BJ (cell line): ENCODE results near the gene CST5. TPM values are rescaled to one million over a fixed set of nuclear protein-coding genes. Genes with fewer than 3 reads are reported as not detected.
A peak's percentile ranks its signal among the peaks of the same experiment; 100 is the strongest.

Source experiments
- CTCF ChIA-PET: fragments of 350-600 bp; formaldehyde crosslinking; extraction: SDS; loops from one replicate; lab custom pipeline; 2021; ENCODE audit warnings: antibody characterized with exemption, inconsistent platforms; lab: Yijun Ruan, JAX
- POLR2A ChIA-PET: fragments of 300-600 bp; sonication (Branson Sonifier 250); formaldehyde crosslinking; extraction: SDS; loops from one replicate; lab custom pipeline; 2021; ENCODE audit warnings: antibody characterized with exemption; lab: Charles Lee
- DNase-seq: peaks from one replicate; pipeline ENCODE4 v3.0.0-alpha.2; 2011; ENCODE audit warnings: low read depth
- H3K27me3 ChIP-seq: 2 replicates; pipeline ENCODE4 v1.6.0; 2011; ENCODE audit warnings: low read length; ENCODE audit not compliant: control insufficient read depth, insufficient read depth
- H3K36me3 ChIP-seq: 2 replicates; pipeline ENCODE4 v1.5.1; 2011; ENCODE audit warnings: low read length; ENCODE audit not compliant: control insufficient read depth, insufficient read depth
- H3K4me3 ChIP-seq: 2 replicates; pipeline ENCODE4 v1.5.1; 2011; ENCODE audit warnings: low read depth, mild to moderate bottlenecking, control low read depth, low read length
- CTCF ChIP-seq: IDR thresholded peaks from 2 replicates; pipeline ENCODE4 v1.5.1; 2011; ENCODE audit warnings: low read depth, mild to moderate bottlenecking, control low read depth, inconsistent platforms, low read length, moderate library complexity; ENCODE audit not compliant: insufficient read depth
- polyA plus RNA-seq: library from polyadenylated mRNA; depleted of rRNA; stranded (reverse); fragments of >200 nt; gene quantifications from 2 replicates; pipeline ENCODE4 v1.2.3, GENCODE V29; 2011

Gene CST5
- polyA plus RNA-seq, 1 experiment: not detected

- Histone ChIP-seq H3K27me3 (peaks cover 2% of the 10 kb centered on the region), H3K4me3 (no peak overlapping the region), H3K36me3 (no peaks in the 10 kb centered on the region)
- DNase-seq: no peak
- ChIA-PET POLR2A (no interaction called here), CTCF (interaction anchor here (0.9 to 4.6 kb wide), 12 partner anchors 9 to 221 kb away, joined by 3 to 25 read pairs (median 4); no protein-coding TSS in a partner anchor)
- peak; percentile 83 for TF ChIP-seq CTCF
These were observed 10.2 kb upstream of the CST5 start for GRCh38 chr20:23889775-23890187.

GRCh38 chr20:23887856-23888255 lies 8.3 kb upstream of the CST5 start:
- no peak overlapping the region for H3K4me3 ChIP-seq
- ChIA-PET CTCF (interaction anchor here (0.8 to 4.6 kb wide), 5 partner anchors 51 to 219 kb away, joined by 3 to 25 read pairs (median 7); no protein-coding TSS in a partner anchor), POLR2A (no interaction called here)
- peaks cover 1% of the 10 kb centered on the region; the same call in 1 of the 2 replicates for H3K27me3 ChIP-seq
- no peak for TF ChIP-seq CTCF
- H3K36me3 ChIP-seq: no peaks in the 10 kb centered on the region
- DNase-seq: no peak

- CTCF ChIA-PET: no interaction called here
- Histone ChIP-seq H3K4me3 (no peak overlapping the region), H3K36me3 (no peaks in the 10 kb centered on the region), H3K27me3 (no peaks in the 10 kb centered on the region; the same call in 1 of the 2 replicates)
- DNase-seq: no peak
- POLR2A ChIA-PET: no interaction called here
- no peak for TF ChIP-seq CTCF
These were observed 5.2 kb upstream of the CST5 start for GRCh38 chr20:23884771-23885162.

- Histone ChIP-seq H3K27me3 (no peaks in the 10 kb centered on the region; the same call in 1 of the 2 replicates), H3K36me3 (no peaks in the 10 kb centered on the region), H3K4me3 (no peak overlapping the region)
- no peak for TF ChIP-seq CTCF
- POLR2A ChIA-PET: no interaction called here
- DNase-seq: no peak
- CTCF ChIA-PET: no interaction called here
These were observed 4.7 kb upstream of the CST5 start for GRCh38 chr20:23884136-23884770.

- Histone ChIP-seq H3K4me3 (no peak overlapping the region), H3K36me3 (no peaks in the 10 kb centered on the region), H3K27me3 (no peaks in the 10 kb centered on the region; the same call in 1 of the 2 replicates)
- POLR2A ChIA-PET: no interaction called here
- no peak for TF ChIP-seq CTCF
- DNase-seq: no peak
- CTCF ChIA-PET: no interaction called here
These were observed 1.8 kb upstream of the CST5 start for GRCh38 chr20:23881371-23881770.
